HCT116 (cell line): ENCODE measurements around the gene TRPM7. TPM values are rescaled to one million over a fixed set of nuclear protein-coding genes. Genes with fewer than 3 reads are reported as not detected.

ENCODE experiments used
- ATAC-seq: fragments of 200-7000 bp; cut with Tn5 transposase; 2 replicates; pipeline ENCODE4 v1.9.1; 2020; ENCODE audit warnings: mild to moderate bottlenecking, moderate library complexity
- BruUV-seq: library from RNA; stranded (reverse); fragments of 400-500 nt; replicated peaks from 2 replicates; lab custom pipeline; 2021; lab: Mats Ljungman, UMichigan
- CTCF ChIA-PET: fragments of 300-600 bp; sonication (Branson Sonifier 250); formaldehyde crosslinking; loops from one replicate; lab custom pipeline; 2021; ENCODE audit warnings: antibody characterized with exemption; lab: Charles Lee
- POLR2A ChIA-PET: fragments of 300-600, 350-600 bp; sonication (Branson Sonifier 250); formaldehyde crosslinking; loops from one replicate; lab custom pipeline; 2021; ENCODE audit warnings: antibody characterized with exemption; lab: Charles Lee
- RAD21 ChIA-PET, 2 experiments: fragments of 300-600 bp; sonication (Branson Sonifier 250); formaldehyde crosslinking; loops; one replicate each; lab custom pipeline; 2023; ENCODE audit warnings: low total read pairs in 2 of 2; ENCODE audit not compliant: uncharacterized antibody in 2 of 2, unreplicated experiment in 2 of 2, low non-redundant PET in 1 of 2; lab: Charles Lee
- DNase-seq: peaks from one replicate; pipeline ENCODE4 v3.0.0-alpha.2; 2010; ENCODE audit warnings: low read depth, low spot score
- H2AFZ ChIP-seq: fragments of 200-600 bp; shearing (Covaris generic), sonication (generic); 2 replicates; pipeline ENCODE4 v1.6.1; 2017; ENCODE audit warnings: low read depth, mixed run types, mixed read lengths, antibody characterized with exemption, low read length; ENCODE audit not compliant: poor library complexity, severe bottlenecking
- H3K27ac ChIP-seq: 2 replicates; pipeline ENCODE4 v1.5.1; 2012; ENCODE audit warnings: low read depth, low read length
- H3K27me3 ChIP-seq: fragments of 200-600 bp; sonication (generic); 2 replicates; pipeline ENCODE4 v1.6.1; 2016; ENCODE audit warnings: mixed run types, low read length, mixed read lengths; ENCODE audit not compliant: insufficient read depth
- H3K36me3 ChIP-seq, 2 experiments: fragments of 200-500 bp in 1 of 2; fragments of 200-600 bp in 1 of 2; sonication (Bioruptor generic) in 1 of 2; sonication (generic) in 1 of 2; 2 replicates each; pipeline versions ENCODE4 v1.5.1 to v1.6.1; 2014 to 2016; ENCODE audit warnings: low read length in 2 of 2, inconsistent platforms in 1 of 2, mixed read lengths in 1 of 2, mixed run types in 1 of 2; ENCODE audit not compliant: insufficient read depth in 2 of 2, control insufficient read depth in 1 of 2
- H3K4me1 ChIP-seq, 2 experiments: fragments of 200-600 bp in 1 of 2; sonication (generic) in 1 of 2; 2 replicates each; pipeline versions ENCODE4 v1.5.1 to v1.6.1; 2012 to 2017; ENCODE audit warnings: low read length in 2 of 2, inconsistent platforms in 1 of 2, mild to moderate bottlenecking in 1 of 2, mixed read lengths in 1 of 2, mixed run types in 1 of 2, moderate library complexity in 1 of 2; ENCODE audit not compliant: insufficient read depth in 2 of 2, control insufficient read depth in 1 of 2
- H3K4me2 ChIP-seq: fragments of 200-600 bp; sonication (generic); 2 replicates; pipeline ENCODE4 v1.6.1; 2017; ENCODE audit warnings: mixed run types, low read length, mixed read lengths
- H3K4me3 ChIP-seq, 2 experiments: fragments of 200-600 bp in 1 of 2; sonication (generic) in 1 of 2; replicated peaks in 1 of 2; 2 replicates each; pipeline ENCODE4 v1.5.1; 2011 to 2016; ENCODE audit warnings: low read length in 2 of 2, control low read depth in 1 of 2, low read depth in 1 of 2, mild to moderate bottlenecking in 1 of 2, mixed read lengths in 1 of 2, mixed run types in 1 of 2
- H3K79me2 ChIP-seq: fragments of 200-600 bp; sonication (generic); 2 replicates; pipeline ENCODE4 v1.6.1; 2017; ENCODE audit warnings: mild to moderate bottlenecking, mixed run types, low read length, moderate library complexity, mixed read lengths; ENCODE audit not compliant: insufficient read depth
- H3K9ac ChIP-seq: fragments of 200-600 bp; sonication (generic); 2 replicates; pipeline ENCODE4 v1.6.1; 2016; ENCODE audit warnings: low read length, mixed read lengths
- H3K9me2 ChIP-seq: fragments of 200-600 bp; sonication (generic), shearing (Covaris generic); 2 replicates; pipeline ENCODE4 v1.6.1; 2017; ENCODE audit warnings: mixed run types, mild to moderate bottlenecking, moderate library complexity; ENCODE audit not compliant: insufficient read depth
- H3K9me3 ChIP-seq, 2 experiments: fragments of 200-500 bp in 1 of 2; fragments of 200-600 bp in 1 of 2; sonication (Bioruptor generic) in 1 of 2; sonication (generic) in 1 of 2; 2 replicates each; pipeline ENCODE4 v1.6.1; 2014 to 2017; ENCODE audit warnings: low read length in 2 of 2, mixed read lengths in 2 of 2, inconsistent platforms in 1 of 2, low read depth in 1 of 2, mild to moderate bottlenecking in 1 of 2, mixed run types in 1 of 2, moderate library complexity in 1 of 2; ENCODE audit not compliant: control insufficient read depth in 1 of 2, insufficient read depth in 1 of 2
- H4K20me1 ChIP-seq: fragments of 200-600 bp; sonication (generic), shearing (Covaris generic); 2 replicates; pipeline ENCODE4 v1.6.1; 2017; ENCODE audit warnings: mixed run types, mild to moderate bottlenecking, moderate library complexity; ENCODE audit not compliant: insufficient read depth
- CBX3 ChIP-seq: IDR thresholded peaks from 2 replicates; pipeline ENCODE4 v1.6.1; 2012; ENCODE audit warnings: low read depth
- EGR1 ChIP-seq: IDR thresholded peaks from 2 replicates; pipeline ENCODE4 v1.6.1; 2012; ENCODE audit warnings: low read depth
- ELF1 ChIP-seq: IDR thresholded peaks from 2 replicates; pipeline ENCODE4 v1.6.1; 2012; ENCODE audit warnings: low read depth, borderline replicate concordance
- EZH2 ChIP-seq: fragments of 200-600 bp; sonication (generic); IDR thresholded peaks from 2 replicates; pipeline ENCODE4 v1.6.1; 2017; ENCODE audit warnings: antibody characterized with exemption, mixed run types
- JUND ChIP-seq: IDR thresholded peaks from 2 replicates; pipeline ENCODE4 v1.6.1; 2012
- POLR2A ChIP-seq: IDR thresholded peaks from 2 replicates; pipeline ENCODE4 v1.7.0; 2011; ENCODE audit warnings: borderline replicate concordance; ENCODE audit not compliant: insufficient read depth, insufficient read length; ENCODE audit errors: extremely low read depth
- POLR2AphosphoS5 ChIP-seq: IDR thresholded peaks from 2 replicates; pipeline ENCODE4 v1.6.1; 2011; ENCODE audit warnings: mild to moderate bottlenecking, low read depth, low read length, moderate library complexity
- RAD21 ChIP-seq: IDR thresholded peaks from 2 replicates; pipeline ENCODE4 v1.6.1; 2012; ENCODE audit warnings: low read depth, mild to moderate bottlenecking
- YY1 ChIP-seq: IDR thresholded peaks from 2 replicates; pipeline ENCODE4 v1.6.1; 2011; ENCODE audit warnings: low read length, low read depth, moderate library complexity, mild to moderate bottlenecking; ENCODE audit not compliant: insufficient replicate concordance; ENCODE audit errors: extremely low read depth
- ZNF274 ChIP-seq: fragments of 200-500 bp; sonication (Bioruptor generic); IDR thresholded peaks from 2 replicates; pipeline ENCODE4 v1.6.1; 2014; ENCODE audit warnings: mild to moderate bottlenecking, low read depth, low read length, inconsistent platforms
- intact Hi-C: fragments of 100-400 bp; cut with micrococcal nuclease; formaldehyde crosslinking; loops from 2 replicates; pipeline ENCODE4 v1.10.0; 2022
- total RNA-seq: library from RNA; stranded (reverse); gene quantifications from one replicate; pipeline ENCODE4 v1.2.1, GENCODE V29; 2021; ENCODE audit not compliant: unreplicated experiment
- TF ChIP-seq, protein P1 (sequence below): IDR thresholded peaks from 2 replicates; pipeline ENCODE4 v1.6.1; 2011; ENCODE audit warnings: mild to moderate bottlenecking, low read length, moderate library complexity; ENCODE audit not compliant: insufficient replicate concordance; ENCODE audit errors: extremely low read depth
- TF ChIP-seq, protein P2 (sequence below): IDR thresholded peaks from 2 replicates; pipeline ENCODE4 v1.6.1; 2012
- TF ChIP-seq, protein P3 (sequence below): IDR thresholded peaks from 2 replicates; pipeline ENCODE4 v1.6.1; 2012
- TF ChIP-seq, protein P4 (sequence below): IDR thresholded peaks from 2 replicates; pipeline ENCODE4 v1.6.1; 2012; ENCODE audit warnings: low read depth

The TRPM7 gene
- total RNA-seq, 1 experiment from 2014 or later: 26.3 TPM

DNA sequence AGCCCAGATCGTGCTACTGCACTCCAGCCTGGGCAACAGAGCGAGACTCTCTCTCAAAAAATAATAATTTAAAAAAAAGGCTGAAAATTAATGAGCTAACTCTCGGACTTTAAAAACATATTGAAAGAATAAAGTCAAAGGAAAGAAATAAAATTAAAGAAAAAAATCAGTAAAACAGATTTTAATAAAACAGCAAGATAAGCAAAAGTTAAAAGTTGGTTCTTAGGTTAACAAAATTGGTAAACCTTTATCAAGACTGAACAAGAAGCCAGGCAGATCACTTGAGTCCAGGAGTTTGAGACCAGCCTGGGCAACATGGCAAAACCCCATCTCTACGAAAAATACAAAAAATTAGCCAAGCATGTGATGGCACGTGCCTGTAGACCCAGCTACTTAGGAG, 20.7 kb downstream of the TRPM7 start:
- no peaks in the 10 kb centered on the region for H4K20me1 ChIP-seq
- no peaks in the 10 kb centered on the region for H3K9me2 ChIP-seq
- RAD21 ChIA-PET: no interaction called here
- CTCF ChIA-PET: no interaction called here
- no peak overlapping the region for H3K9ac ChIP-seq
- H2AFZ ChIP-seq: no peak overlapping the region
- H3K9me3 ChIP-seq: no peaks in the 10 kb centered on the region
- H3K4me3 ChIP-seq: no peak overlapping the region
- no peak for DNase-seq
- no TSS peak for BruUV-seq
- peaks cover 80% of the 10 kb centered on the region for H3K79me2 ChIP-seq
- H3K27me3 ChIP-seq: no peaks in the 10 kb centered on the region
- no peak for TF ChIP-seq EGR1
- no peak for TF ChIP-seq CBX3
- no peak for TF ChIP-seq ELF1
- no peak for TF ChIP-seq JUND
- TF ChIP-seq, protein P1, sequence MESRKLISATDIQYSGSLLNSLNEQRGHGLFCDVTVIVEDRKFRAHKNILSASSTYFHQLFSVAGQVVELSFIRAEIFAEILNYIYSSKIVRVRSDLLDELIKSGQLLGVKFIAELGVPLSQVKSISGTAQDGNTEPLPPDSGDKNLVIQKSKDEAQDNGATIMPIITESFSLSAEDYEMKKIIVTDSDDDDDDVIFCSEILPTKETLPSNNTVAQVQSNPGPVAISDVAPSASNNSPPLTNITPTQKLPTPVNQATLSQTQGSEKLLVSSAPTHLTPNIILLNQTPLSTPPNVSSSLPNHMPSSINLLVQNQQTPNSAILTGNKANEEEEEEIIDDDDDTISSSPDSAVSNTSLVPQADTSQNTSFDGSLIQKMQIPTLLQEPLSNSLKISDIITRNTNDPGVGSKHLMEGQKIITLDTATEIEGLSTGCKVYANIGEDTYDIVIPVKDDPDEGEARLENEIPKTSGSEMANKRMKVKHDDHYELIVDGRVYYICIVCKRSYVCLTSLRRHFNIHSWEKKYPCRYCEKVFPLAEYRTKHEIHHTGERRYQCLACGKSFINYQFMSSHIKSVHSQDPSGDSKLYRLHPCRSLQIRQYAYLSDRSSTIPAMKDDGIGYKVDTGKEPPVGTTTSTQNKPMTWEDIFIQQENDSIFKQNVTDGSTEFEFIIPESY: no peak
- TF ChIP-seq POLR2A: no peak
- no peak for TF ChIP-seq EZH2
- TF ChIP-seq, protein P2, sequence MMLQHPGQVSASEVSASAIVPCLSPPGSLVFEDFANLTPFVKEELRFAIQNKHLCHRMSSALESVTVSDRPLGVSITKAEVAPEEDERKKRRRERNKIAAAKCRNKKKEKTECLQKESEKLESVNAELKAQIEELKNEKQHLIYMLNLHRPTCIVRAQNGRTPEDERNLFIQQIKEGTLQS: no peak
- TF ChIP-seq, protein P3, sequence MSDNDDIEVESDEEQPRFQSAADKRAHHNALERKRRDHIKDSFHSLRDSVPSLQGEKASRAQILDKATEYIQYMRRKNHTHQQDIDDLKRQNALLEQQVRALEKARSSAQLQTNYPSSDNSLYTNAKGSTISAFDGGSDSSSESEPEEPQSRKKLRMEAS: no peak
- TF ChIP-seq, protein P4, sequence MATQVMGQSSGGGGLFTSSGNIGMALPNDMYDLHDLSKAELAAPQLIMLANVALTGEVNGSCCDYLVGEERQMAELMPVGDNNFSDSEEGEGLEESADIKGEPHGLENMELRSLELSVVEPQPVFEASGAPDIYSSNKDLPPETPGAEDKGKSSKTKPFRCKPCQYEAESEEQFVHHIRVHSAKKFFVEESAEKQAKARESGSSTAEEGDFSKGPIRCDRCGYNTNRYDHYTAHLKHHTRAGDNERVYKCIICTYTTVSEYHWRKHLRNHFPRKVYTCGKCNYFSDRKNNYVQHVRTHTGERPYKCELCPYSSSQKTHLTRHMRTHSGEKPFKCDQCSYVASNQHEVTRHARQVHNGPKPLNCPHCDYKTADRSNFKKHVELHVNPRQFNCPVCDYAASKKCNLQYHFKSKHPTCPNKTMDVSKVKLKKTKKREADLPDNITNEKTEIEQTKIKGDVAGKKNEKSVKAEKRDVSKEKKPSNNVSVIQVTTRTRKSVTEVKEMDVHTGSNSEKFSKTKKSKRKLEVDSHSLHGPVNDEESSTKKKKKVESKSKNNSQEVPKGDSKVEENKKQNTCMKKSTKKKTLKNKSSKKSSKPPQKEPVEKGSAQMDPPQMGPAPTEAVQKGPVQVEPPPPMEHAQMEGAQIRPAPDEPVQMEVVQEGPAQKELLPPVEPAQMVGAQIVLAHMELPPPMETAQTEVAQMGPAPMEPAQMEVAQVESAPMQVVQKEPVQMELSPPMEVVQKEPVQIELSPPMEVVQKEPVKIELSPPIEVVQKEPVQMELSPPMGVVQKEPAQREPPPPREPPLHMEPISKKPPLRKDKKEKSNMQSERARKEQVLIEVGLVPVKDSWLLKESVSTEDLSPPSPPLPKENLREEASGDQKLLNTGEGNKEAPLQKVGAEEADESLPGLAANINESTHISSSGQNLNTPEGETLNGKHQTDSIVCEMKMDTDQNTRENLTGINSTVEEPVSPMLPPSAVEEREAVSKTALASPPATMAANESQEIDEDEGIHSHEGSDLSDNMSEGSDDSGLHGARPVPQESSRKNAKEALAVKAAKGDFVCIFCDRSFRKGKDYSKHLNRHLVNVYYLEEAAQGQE: no peak
- TF ChIP-seq POLR2AphosphoS5: no peak
- TF ChIP-seq YY1: no peak
- TF ChIP-seq RAD21: no peak
- TF ChIP-seq ZNF274: no peak
- TF ChIP-seq, all 23 proteins: peak for 0
- no peak for ATAC-seq
- Histone ChIP-seq H3K27ac (no peak overlapping the region), H3K36me3 (peaks cover 0 to 6% of the 10 kb centered on the region in 2 experiments; a peak in 1 of 4 replicates), H3K4me1 (no peaks in the 10 kb centered on the region), H3K4me2 (no peak overlapping the region)
- POLR2A ChIA-PET: no interaction called here
- intact Hi-C loops: no loop called here
